GM18519 (cell line): ENCODE results near the gene ZNF808.
A peak's percentile ranks its signal among the peaks of the same experiment; 100 is the strongest.
"Not testable (repeated sequence)": the region's sequence is repeated elsewhere in the genome, so short reads cannot be mapped to it uniquely, and the experiment has no call there.

Experiments used
- ATAC-seq: cut with Tn5 transposase; IDR thresholded peaks from one replicate; pipeline ENCODE4 v1.9.1; 2021; ENCODE audit warnings: mild to moderate bottlenecking, moderate library complexity; ENCODE audit not compliant: unreplicated experiment, low FRiP score

The ZNF808 gene

DNA sequence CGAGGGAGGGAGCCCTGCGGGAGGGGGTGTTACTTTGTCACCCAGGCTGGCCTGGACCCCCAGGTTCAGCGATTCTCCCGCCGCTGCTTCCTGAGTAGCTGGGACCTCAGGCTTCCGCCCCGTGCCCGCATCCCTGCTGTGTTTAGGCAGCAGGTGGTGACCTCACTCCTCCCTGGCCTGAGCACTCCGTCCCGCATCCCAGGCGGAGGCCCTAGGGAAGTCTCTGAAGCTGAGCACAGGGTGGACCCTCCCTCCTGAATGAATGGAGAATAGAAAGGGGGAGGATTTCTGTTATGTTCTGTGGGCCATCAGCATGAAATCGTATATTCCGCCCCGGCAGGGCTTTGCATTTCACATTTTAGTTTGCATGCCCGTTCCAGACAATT, 7.9 kb downstream of the ZNF808 start:
- ATAC-seq, result not testable (repeated sequence)

GRCh38 chr19:52535771-52536447, 8.4 kb downstream of the ZNF808 start:
- ATAC-seq, result peak; percentile 61

DNA sequence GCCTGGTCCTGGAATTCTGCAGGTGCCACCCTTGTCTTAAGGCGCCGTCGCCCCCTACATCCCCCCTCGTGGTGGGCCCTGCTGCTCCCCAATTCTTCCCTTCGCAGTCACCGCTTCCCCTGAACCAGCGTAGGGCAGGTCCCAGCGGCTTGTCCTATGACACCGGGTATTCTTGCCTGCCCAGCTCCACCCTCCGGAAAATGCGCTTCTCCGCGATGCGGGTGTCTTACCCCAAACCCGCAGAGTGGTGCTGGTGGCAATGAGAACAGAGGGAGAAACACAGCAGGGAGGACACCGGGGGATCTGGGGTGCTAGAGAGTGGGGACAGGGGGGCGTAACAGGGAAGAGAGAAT, 9.0 kb downstream of the ZNF808 start:
- ATAC-seq, result no peak

DNA sequence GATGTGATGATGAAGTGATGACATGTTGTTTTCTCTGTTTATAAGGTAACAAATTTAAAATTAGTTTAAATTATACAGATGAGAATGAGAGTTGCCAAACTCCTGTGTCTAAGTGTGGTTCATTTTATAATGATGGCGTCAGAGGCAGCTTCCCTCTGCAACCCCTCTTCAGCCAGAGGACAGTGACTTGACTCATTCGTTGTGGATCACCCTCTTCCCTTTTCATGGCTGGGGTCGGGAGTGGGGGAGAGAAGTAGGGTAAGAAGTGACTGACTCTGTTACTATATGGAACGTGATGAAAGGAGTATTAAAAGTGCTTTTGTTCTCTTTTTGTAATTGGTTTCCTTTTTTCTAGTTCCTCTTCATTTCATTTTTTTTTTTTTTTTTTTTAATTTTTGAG, 11.3 kb downstream of the ZNF808 start:
- ATAC-seq, result not testable (repeated sequence)

GRCh38 chr19:52541176-52541575, 13.7 kb downstream of the ZNF808 start:
- not testable (repeated sequence) for ATAC-seq

- no peak for ATAC-seq
Observed at GRCh38 chr19:52541608-52542007, 14.1 kb downstream of the ZNF808 start.

GRCh38 chr19:52542541-52542940, 15.1 kb downstream of the ZNF808 start:
- ATAC-seq, result not testable (repeated sequence)

- ATAC-seq, result no peak
Observed at GRCh38 chr19:52542984-52543664, 15.7 kb downstream of the ZNF808 start.

GRCh38 chr19:52554216-52554971, 26.9 kb downstream of the ZNF808 start:
- no peak for ATAC-seq

DNA sequence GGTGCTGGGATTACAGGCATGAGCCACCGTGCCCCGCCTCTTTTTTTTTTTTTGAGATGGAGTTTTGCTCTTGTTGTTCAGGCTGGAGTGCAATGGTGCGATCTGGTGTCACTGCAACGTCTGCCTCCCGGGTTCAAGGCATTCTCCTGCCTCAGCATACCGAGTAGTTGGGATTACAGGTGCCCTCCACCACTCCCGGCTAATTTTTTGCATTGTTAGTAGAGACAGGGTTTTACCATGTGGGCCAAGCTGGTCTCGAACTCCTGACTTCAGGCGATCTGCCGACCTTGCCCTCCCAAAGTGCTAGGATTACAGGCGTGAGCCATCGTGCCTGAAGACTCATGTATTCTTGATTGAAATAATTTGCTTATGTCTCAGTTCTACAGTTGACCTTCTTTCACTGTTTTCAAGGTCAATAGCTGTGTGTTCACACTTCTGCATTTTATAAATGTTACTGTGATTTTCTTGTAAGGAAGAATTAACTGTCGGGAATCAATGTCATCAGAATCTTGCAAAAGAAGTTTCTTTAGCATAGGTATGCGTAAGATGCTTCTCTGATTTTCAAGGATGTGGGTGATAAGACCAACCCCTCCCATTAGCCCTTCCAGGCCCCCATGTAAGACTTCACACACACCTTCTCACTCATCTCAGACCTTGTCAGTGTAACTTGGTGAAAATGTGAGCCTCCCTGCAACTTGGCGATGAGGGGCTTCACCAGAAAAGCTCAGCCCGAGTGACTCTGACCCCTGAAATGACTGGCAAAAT, 29.9 kb downstream of the ZNF808 start:
- no peak for ATAC-seq

DNA sequence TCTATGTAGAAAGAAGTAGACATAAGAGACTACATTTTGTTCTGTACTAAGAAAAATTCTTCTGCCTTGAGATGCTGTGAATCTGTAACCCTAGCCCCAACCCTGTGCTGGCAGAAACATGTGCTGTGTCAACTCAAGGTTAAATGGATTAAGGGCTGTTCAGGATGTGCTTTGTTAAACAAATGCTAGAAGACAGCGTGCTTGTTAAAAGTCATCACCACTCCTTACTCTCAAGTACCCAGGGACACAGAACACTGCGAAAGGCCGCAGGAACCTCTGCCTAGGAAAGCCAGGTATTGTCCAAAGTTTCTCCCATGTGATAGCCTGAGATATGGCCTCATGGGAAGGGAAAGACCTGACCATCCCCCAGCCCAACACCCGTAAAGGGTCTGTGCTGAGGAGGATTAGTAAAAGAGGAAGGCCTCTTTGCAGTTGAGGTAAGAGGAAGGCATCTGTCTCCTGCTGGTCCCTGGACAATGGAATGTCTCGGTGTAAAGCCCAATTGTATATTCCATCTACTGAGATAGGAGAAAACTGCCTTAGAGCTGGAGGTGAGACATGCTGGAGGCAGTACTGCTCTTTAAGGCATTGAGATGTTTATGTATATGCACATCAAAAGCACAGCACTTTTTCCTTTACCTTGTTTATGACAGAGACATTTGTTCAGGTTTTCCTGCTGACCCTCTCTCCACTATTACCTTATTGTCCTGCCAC, 31.4 kb downstream of the ZNF808 start:
- ATAC-seq, result not testable (repeated sequence)

- not testable (repeated sequence) for ATAC-seq
Observed at GRCh38 chr19:52561611-52562010, 34.1 kb downstream of the ZNF808 start.

GRCh38 chr19:52566121-52566520, 38.7 kb downstream of the ZNF808 start:
- ATAC-seq, result no peak

GRCh38 chr19:52566588-52566987, 39.1 kb downstream of the ZNF808 start:
- ATAC-seq, result no peak

DNA sequence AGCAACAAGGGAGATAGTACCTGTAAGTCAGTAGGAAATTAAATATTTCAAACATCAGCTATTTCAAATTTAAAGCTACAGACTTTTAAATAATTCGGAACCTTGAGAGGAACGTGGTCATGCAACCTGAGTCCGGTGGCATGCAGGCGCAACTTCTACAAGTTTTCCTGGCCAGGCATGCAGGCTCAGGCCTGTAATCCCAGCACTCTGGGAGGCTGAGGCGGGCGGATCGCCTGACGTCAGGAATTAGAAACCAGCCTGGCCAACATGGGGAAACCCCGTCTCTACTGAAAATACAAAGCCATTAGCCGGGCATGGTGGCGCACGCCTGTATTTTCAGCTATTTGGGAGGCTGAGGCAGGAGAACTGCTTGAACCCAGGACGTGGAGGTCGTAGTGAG, 40.5 kb downstream of the ZNF808 start:
- ATAC-seq, result no peak

DNA sequence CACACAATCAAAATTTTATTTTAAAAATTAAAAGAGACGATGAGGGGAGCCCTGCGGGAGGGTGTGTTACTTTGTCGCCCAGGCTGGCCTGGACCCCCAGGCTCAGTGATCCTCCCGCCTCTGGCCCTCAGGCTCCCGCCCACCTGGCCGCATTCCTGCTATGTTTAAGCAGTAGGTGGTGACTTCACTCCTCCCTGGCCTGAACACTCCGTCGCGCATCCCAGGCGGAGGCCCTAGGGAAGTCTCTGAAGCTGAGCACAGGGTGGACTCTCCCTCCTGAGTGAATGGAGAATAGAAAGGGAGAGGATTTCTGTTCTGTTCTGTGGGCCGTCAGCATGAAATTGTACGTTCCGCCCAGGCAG, 42.2 kb downstream of the ZNF808 start:
- ATAC-seq, result not testable (repeated sequence)

DNA sequence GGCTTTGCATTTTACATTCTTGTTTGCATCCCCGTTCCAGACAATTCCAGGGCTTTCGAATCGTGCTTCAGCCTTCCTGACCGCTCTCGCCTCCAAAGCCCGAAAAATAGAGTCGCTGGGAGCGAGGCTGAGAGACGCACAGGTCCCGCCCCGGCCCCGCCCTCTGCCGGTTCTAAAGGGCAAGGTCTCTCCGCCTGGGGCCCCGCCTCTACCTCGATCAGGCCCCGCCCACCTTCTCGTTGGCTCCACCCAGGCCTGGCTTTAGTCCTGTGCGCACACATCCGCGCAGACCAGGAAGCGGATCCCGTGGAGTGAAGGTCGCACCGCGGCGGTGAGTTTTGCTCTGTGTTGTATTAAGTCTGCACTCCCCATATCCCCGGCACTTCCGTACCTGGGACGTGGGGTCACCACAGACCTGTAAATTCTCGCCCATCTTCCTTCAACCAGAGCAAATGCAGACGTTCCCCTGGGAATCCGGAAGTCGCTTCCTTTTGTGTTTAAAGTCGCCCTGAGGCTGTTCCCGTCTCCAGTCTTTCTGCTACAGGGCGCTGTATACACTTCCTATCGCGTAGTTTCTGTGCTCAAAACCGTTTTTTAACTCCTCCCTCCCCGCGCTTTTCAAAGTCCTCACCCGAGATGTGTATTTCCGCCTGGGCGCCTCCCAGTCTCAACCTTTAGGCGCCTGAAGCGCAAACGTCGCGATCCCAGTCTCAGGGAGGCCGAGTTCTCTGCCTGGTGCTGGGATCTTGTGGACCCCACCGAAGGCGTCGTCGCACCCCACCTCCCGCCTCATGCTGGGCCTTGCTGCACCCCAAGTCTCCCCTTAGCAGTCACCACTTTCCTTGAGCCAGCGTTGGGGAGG, 42.8 kb downstream of the ZNF808 start, which contains the start of gene ZNF701:
Gene ZNF701, plus strand, starts transcription at position 288 of the 862 bp plus-strand sequence. CDS start 3,861 bp downstream, outside the sequence.
- peak; percentile 59 for ATAC-seq

- ATAC-seq, result no peak
Observed at GRCh38 chr19:52584736-52585440, 57.4 kb downstream of the ZNF808 start.

DNA sequence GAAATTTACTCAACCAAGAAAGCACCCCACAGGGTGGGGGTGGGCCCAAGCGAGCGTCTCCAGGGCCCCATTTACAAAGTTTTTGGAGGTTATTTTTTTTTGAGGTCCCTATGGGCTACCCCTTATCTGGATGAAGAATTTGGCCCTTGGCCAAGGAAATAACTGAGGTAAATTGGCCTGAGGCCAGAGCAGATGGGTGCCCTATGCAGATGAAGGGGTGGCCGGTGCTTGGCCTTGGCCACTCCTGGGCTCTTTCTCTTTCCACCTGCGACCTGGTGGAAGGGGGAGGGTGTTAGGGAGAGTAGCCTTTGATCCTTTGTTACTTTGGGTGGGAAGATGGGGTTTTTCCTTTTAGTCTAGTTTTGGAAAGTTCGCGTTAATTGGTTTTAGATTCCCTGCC, 58.1 kb downstream of the ZNF808 start:
- ATAC-seq, result no peak
